Endometrial microvascular endothelial cells (primary cell): ENCODE measurements around the gene TMCC1. TPM values are rescaled to one million over a fixed set of nuclear protein-coding genes. Genes with fewer than 3 reads are reported as not detected.

Experiments used
- in situ Hi-C: cut with HindIII; loops from 2 replicates; pipeline ENCODE4 v1.10.0; 2017; ENCODE audit warnings: low sequenced_read_pairs, low pct_unique_long_range_greater_than_20kb; ENCODE audit errors: inconsistent ontology term
- total RNA-seq: library from RNA; depleted of rRNA; stranded (reverse); fragments of >200 nt; gene quantifications from one replicate; pipeline ENCODE4 v1.2.3, GENCODE V29; 2015; ENCODE audit errors: inconsistent ontology term

TMCC1 gene
- total RNA-seq, 1 donor from 2014 or later, result 11.8 TPM

DNA sequence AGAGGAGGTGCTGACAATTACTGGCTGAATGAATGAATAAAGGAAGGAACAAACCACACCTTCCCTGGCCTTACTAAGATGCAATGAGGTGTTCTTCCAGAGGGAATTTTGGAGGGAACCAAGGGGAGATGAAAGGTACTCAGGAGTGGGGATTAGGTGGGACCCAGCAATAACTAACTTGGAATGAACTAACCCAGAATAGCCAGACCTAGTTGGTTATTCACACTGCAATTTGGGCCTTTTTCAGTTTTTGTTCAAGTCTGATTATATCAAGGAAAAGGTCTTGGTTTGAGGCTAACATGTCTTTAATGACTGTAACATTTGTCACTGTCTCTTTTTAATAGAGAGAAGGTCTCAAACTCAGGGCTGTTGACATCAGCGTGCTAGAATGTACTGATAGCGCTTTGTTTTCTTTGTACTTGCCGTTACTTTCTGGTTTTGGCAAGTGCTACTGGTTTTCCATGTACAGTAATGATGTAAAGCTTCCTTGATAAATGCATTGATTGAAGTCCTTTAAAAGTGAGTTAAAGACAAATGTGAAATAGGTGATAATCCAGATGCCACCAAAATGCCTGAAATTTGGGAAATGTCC is 283.8 kb downstream of the TMCC1 start:
- in situ Hi-C loops, result no loop called here

DNA sequence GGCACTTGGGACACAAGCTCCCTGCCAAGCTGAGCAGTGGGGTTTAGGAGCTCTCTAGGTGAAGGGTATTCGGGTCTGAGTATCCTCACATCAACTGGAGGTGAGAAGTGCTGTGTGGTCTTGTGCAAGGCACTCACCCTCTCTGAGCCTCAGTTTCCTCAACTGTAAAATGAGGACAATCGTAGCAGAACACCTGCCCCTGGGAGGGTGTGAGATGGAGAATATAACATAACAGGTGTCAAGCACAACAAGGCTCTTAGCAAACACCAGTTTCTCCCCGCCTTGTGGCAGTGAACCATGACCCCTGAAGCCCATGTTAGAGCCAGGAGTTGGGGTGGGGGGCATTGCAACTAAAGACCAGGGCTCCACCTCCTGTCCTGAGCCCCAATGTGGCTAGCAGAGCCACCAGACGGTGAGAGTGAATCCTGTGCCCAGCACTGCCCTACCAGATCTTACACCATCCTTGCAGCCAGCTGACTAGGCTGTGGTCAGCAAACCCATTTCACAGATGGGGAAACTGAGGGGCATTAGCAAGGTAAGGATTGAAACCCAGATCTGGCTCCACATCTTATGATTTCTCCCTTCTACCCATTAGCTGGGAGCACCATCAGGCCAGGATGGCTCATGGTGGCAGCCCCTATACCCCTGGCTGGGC is 284.4 kb downstream of the TMCC1 start:
- in situ Hi-C loops, result no loop called here

DNA sequence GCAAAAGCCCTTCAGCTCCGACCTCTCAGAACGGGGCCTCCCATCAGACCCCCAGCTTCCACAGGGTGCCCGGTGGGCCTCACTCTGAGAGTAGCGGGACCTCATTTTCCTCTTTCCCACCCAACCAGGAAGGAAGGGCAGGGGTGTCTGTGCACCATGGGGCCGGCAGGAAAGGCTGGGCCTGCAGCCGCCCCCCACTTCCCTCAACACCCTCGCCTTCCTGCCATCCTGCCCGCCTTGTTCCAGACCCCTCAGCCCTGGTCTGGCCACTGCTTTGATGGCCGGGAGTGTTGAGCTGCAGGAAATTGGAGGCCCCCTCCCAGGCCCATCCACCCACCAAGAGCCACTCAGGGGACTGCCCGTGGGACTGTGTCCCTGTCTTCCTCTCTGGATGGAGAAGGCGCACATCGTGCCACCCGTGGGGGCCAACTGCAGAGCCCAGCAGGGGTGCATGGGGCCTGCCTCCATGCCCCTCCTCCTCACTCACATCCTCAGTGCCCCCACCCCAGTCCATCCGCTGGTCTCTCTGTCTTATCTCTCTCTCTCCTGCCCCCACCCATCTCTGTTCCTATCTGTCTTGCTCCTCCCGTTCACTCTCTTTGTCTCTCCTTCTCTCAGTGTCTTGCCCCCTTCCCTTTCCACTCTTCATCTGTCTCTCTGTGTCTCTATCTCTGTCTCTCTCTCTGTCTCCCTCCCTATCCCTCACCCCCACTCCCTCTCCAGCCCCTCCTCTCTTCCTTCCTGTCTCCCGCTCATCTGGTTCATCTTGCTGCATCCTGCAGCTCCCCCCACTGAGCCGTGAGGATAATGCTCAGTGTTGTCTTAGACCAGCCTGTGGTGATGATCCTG is 285.2 kb downstream of the TMCC1 start:
- in situ Hi-C loops, result no loop called here

GRCh38 chr3:129607391-129608068 is 286.0 kb downstream of the TMCC1 start:
- in situ Hi-C loops, result no loop called here

DNA sequence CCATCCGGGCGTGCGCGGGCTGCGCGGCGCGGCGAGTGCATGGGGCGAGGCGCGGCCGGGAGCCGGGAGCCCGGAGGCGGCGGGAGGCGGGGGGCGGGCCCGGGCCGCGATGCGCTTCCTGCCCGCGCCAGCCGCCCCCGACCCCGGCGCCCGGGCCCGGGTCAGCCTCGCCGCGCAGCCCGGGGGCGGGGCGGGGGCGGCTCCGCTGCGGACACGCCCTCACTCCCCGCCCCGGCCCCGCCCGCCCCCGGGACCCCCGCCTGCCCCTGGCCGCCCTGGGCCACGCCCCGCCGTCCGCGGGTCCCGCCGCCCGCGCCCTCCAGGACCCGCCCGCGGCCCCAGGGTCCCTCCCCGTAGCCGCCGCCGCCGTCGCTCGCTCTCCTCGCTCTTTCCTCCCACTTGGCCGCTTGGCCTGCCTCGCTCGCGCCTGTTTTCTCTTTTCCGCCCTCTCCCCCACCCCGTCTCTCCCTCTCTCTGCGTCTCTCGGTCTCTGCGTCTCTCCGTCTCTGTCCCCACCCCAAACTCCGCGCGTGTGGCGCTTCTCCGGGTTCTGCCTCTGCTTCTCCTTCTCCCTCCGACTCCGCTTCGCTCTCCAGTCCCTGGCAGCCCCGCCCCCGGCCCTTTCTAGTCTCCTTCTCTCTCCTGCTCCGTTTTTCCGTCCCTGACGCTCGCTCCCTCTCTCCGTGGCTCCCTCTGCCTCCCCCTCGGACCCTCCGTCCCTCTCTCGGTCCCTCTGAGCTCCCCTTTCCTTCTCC is 286.7 kb downstream of the TMCC1 start, which contains the start of gene PLXND1:
TSS of gene PLXND1 (minus strand) at position 41 of the 755 bp plus-strand sequence. CDS start at position 4, 37 bp downstream.
- in situ Hi-C loops, result no loop called here

- in situ Hi-C loops, result no loop called here
These were observed 287.4 kb downstream of the TMCC1 start for GRCh38 chr3:129605922-129606635.

DNA sequence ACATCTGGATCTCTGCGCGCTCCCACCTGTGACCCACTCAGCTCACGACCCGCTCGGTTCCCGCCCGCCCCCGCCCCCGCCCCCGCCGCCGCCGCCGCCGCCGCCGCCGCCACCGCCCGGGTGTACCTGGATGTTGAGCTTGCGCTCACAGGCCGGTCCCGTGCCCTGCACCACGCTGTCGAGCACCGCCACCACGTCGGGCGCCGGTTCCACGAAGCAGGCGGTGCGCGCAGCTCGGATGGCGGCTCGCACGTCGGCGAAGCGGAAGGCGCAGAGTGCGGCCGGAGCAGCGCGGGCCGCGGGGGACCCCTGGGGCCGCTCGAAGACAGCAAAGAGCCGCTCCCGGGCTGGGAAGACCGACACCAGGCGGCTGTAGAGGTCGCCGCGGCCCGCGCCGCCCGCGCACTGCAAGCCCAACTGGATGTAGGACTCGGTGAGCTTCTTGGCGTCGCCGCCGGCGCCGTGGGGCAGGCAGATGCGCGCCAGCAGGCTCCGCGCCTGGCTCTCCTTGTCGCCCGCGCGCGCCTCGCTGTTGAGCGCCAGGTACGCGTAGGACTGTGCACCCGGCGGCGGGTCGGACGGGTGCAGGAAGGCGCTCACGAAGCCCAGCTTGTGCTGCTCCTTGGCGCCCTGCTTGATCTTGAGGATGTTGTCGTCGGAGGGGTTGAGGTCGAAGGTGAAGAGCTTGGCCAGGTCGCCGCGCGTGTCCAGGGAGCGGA is 288.1 kb downstream of the TMCC1 start:
- in situ Hi-C loops, result no loop called here

- in situ Hi-C loops, result no loop called here
These were observed 288.7 kb downstream of the TMCC1 start for GRCh38 chr3:129604767-129605166.

DNA sequence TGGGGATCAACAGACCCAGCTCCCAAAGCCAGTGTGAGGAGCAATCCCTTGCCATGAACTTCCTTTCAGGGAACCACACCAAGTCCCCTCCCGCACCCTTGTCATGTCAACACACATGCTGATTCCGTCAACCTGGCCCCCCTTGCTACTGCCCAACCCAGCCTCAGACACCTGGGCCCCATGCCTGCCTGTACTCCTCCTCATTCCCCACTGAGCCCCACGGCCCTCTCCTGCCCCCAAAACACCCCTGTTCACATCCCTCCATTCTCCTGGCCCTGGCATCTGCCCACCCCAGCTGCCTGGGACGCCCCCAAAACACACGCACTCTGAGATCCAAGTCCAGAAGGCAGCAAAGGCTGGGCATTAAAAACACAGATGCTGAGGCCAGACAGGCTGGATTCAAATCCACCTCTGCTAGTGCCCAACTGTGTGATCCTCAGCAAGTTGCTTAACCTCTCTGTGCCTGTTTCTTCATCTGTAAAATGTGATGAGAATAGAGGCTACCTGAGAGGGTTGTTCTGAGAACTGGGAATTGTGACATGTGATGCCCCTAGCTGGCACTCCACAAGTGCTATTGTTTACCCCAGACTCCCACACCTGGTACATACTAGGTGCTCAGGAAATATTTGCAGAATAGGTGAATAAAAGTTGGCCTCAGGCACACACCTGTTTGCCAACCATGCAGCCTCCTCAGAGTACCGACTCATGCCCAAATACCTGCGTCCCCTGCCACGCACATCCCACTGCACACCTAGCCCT is 289.3 kb downstream of the TMCC1 start:
- in situ Hi-C loops, result no loop called here

GRCh38 chr3:129603561-129603942 is 290.0 kb downstream of the TMCC1 start:
- in situ Hi-C loops, result no loop called here

DNA sequence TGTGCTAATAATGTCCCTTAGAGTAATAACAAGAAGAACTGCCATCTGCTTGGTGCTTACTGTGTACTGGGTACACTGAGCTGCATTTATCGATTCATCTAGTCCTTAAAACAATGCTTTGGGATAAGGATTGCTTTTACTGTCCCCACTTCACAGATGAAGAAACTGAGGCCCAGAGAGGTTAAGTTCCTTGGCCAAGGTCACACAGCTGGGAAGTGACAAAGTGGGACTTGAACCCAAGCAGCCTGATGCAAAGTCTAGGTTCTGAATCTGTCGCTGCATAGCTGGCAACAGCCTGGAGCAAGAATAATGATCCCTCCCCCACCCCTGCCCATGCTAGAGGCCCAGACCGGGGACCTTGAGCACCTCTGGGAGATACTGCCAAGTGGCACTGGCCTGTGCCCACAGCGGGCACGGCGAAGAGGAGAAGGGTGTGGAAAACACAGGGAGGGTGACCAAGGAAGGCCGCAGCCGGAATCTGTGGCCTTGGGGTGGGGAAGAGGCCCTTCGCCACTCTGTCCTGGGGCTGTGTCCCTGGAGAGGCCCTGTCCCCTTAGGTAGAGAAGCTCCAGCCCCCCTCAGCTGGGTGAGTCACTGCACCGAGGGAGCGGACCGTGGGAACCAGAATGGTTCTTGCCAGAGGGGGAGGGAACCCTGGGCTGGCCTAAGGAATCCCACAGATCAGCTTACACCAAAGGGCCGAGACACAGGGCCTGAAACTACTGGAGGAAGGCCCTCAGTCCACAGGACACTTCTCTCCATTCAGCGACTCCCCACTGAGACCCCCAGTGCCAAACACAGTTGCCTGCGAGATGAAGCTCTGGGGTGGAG is 290.6 kb downstream of the TMCC1 start:
- in situ Hi-C loops, result no loop called here

DNA sequence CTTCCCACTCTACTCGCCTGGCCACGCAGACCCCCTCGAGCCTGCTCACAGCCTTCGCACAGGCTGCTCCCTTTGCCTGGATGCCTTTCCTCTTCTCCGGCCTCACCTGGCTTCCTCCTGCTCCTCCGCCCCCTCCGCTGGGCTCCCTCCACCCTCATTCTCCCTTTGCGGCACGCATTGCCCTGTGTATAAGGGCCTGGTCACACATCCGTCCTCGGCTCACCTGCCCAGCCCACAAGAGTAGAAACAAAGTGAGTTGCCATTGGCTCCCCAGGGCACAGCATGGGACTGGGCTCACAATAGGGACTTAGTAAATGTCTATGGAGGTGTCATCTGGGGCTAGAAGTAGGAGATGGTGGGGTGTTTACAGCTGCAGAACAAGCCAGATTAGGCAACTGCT is 291.2 kb downstream of the TMCC1 start:
- in situ Hi-C loops, result no loop called here

DNA sequence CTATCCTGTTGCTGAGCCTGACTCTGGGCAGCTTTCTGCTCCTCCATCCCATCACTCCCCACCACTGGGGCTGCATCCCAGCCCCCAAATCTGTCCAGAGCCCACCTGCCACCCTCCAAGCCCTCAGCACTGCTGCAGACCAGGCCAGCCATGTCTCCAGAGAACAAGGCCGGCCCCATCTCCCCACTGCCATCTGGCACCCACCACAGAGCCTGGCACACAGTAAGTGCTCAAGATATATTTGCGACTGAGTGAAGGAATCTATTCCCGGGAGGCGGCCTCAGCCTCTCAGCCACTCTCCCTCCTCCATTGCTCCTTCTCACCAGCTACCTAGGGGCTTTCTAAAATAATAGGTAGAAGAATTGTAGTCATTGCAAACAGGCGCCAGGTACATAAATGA is 291.8 kb downstream of the TMCC1 start:
- in situ Hi-C loops, result no loop called here

GRCh38 chr3:129600348-129600747 is 293.2 kb downstream of the TMCC1 start:
- in situ Hi-C loops, result no loop called here

GRCh38 chr3:129599607-129600006 is 293.9 kb downstream of the TMCC1 start:
- in situ Hi-C loops, result no loop called here

DNA sequence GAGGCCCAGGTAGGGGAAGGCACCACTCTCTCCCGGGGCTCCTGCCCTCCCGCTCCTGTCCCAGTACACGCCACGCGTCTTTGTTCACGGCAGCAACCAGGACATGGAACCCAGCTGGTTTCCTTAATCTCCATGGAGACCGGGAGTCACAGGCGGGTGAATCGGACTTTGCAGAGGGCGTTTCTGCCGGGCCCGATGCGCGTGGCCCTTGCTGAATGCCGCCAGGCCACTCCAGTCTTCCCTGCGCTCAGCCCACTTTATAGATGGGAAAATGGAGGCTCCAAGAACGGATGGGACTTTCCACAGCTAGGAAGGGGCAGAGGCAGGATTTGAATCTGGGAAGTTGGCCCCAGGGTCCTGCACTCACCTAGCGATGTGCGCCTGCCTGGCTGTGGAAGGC is 294.4 kb downstream of the TMCC1 start:
- in situ Hi-C loops, result no loop called here
